WTC11 (cell line): ENCODE data around the gene UPP1. TPM values are rescaled to one million over a fixed set of nuclear protein-coding genes. Genes with fewer than 3 reads are reported as not detected.

Experiments used
- ATAC-seq: fragments of 200-7000 bp; cut with Tn5 transposase; 2 replicates; pipeline ENCODE4 v1.10.0; 2021; ENCODE audit warnings: mild to moderate bottlenecking, moderate library complexity
- CTCF ChIA-PET: fragments of 300-600 bp; sonication (Branson Sonifier 250); formaldehyde crosslinking; loops from one replicate; lab custom pipeline; 2021; ENCODE audit warnings: antibody characterized with exemption; lab: Charles Lee
- POLR2A ChIA-PET: fragments of 350-600 bp; sonication (Branson Sonifier 250); formaldehyde crosslinking; loops from one replicate; lab custom pipeline; 2021; ENCODE audit warnings: antibody characterized with exemption; lab: Charles Lee
- DNase-seq: peaks from one replicate; pipeline ENCODE4 v3.0.0; 2021; ENCODE audit warnings: low spot score
- H3K27ac Mint-ChIP-seq: 2 replicates; pipeline ENCODE4 v1.8.0; 2021; ENCODE audit warnings: mixed read lengths
- H3K27me3 Mint-ChIP-seq: 2 replicates; pipeline ENCODE4 v1.8.0; 2021; ENCODE audit warnings: low read depth, mild to moderate bottlenecking, moderate library complexity, mixed read lengths
- H3K36me3 Mint-ChIP-seq: 2 replicates; pipeline ENCODE4 v1.8.0; 2021; ENCODE audit warnings: mixed read lengths
- H3K4me1 Mint-ChIP-seq: 2 replicates; pipeline ENCODE4 v1.8.0; 2022; ENCODE audit warnings: mixed read lengths
- H3K4me3 Mint-ChIP-seq: 2 replicates; pipeline ENCODE4 v1.8.0; 2021; ENCODE audit warnings: mild to moderate bottlenecking, moderate library complexity, mixed read lengths
- H3K9me3 Mint-ChIP-seq: 2 replicates; pipeline ENCODE4 v1.8.0; 2021; ENCODE audit warnings: mixed read lengths
- ARID4B ChIP-seq: sonication (generic); formaldehyde crosslinking; IDR thresholded peaks from 2 replicates; pipeline ENCODE4 v1.8.0; 2023; ENCODE audit warnings: missing genetic modification reagents, mild to moderate bottlenecking, borderline replicate concordance
- ATF2 ChIP-seq: sonication (generic); formaldehyde crosslinking; IDR thresholded peaks from 2 replicates; pipeline ENCODE4 v1.8.1; 2022; ENCODE audit warnings: low read depth, missing genetic modification reagents, borderline replicate concordance
- CBFB ChIP-seq: sonication (generic); formaldehyde crosslinking; IDR thresholded peaks from 2 replicates; pipeline ENCODE4 v1.8.1; 2022; ENCODE audit warnings: mild to moderate bottlenecking, low read depth, missing genetic modification reagents
- E2F1 ChIP-seq: sonication (generic); formaldehyde crosslinking; IDR thresholded peaks from 2 replicates; pipeline ENCODE4 v1.8.0; 2022; ENCODE audit warnings: mild to moderate bottlenecking, missing genetic modification reagents
- ELF4 ChIP-seq: sonication (generic); formaldehyde crosslinking; IDR thresholded peaks from 2 replicates; pipeline ENCODE4 v1.8.1; 2022; ENCODE audit warnings: low read depth, mild to moderate bottlenecking, moderate library complexity, missing genetic modification reagents
- IRF2 ChIP-seq: sonication (generic); formaldehyde crosslinking; IDR thresholded peaks from 2 replicates; pipeline ENCODE4 v1.8.0; 2022; ENCODE audit warnings: low read depth, missing genetic modification reagents, borderline replicate concordance
- JUN ChIP-seq: sonication (generic); formaldehyde crosslinking; IDR thresholded peaks from 2 replicates; pipeline ENCODE4 v1.8.0; 2023; ENCODE audit warnings: mild to moderate bottlenecking, missing genetic modification reagents
- NFYB ChIP-seq: sonication (generic); formaldehyde crosslinking; conservative IDR thresholded peaks from 2 replicates; pipeline ENCODE4 v1.8.0; 2022; ENCODE audit warnings: low read depth, missing genetic modification reagents
- NR3C1 ChIP-seq: sonication (generic); formaldehyde crosslinking; conservative IDR thresholded peaks from 2 replicates; pipeline ENCODE4 v1.8.1; 2023; ENCODE audit warnings: low read depth, mild to moderate bottlenecking, missing genetic modification reagents
- PRRX2 ChIP-seq: fragments of 250-450 bp; sonication (Bioruptor Pico); IDR thresholded peaks from 2 replicates; pipeline ENCODE4 v1.8.0; 2021; ENCODE audit warnings: mild to moderate bottlenecking
- SMAD3 ChIP-seq: sonication (generic); formaldehyde crosslinking; IDR thresholded peaks from 2 replicates; pipeline ENCODE4 v1.8.0; 2022; ENCODE audit warnings: missing genetic modification reagents, mild to moderate bottlenecking, borderline replicate concordance
- ZNF263 ChIP-seq: sonication (generic); formaldehyde crosslinking; IDR thresholded peaks from 2 replicates; pipeline ENCODE4 v1.8.1; 2022; ENCODE audit warnings: low read depth, mild to moderate bottlenecking, moderate library complexity, missing genetic modification reagents
- ZNF281 ChIP-seq: sonication (generic); formaldehyde crosslinking; IDR thresholded peaks from 2 replicates; pipeline ENCODE4 v1.8.0; 2023; ENCODE audit warnings: mild to moderate bottlenecking, missing genetic modification reagents
- total RNA-seq: library from RNA; stranded (reverse); gene quantifications from 3 replicates; pipeline ENCODE4 v1.2.3, GENCODE V29; 2021

Gene UPP1
- total RNA-seq, 1 experiment from 2014 or later, result 55.6 TPM

GRCh38 chr7:48111596-48111995 is 22.5 kb downstream of the UPP1 start (continued):
- TF ChIP-seq NFYB (CRISPR knock-in tag) (no peak), JUN (CRISPR knock-in tag) (no peak), ATF2 (CRISPR knock-in tag) (no peak), ELF4 (CRISPR knock-in tag) (no peak), SMAD3 (no peak), ZNF263 (CRISPR knock-in tag) (no peak), E2F1 (no peak)

- ATAC-seq (no peak), DNase-seq (no peak)
- TF ChIP-seq NR3C1 (CRISPR knock-in tag) (no peak), ZNF281 (CRISPR knock-in tag) (no peak), NFYB (CRISPR knock-in tag) (no peak), CBFB (CRISPR knock-in tag) (no peak), IRF2 (CRISPR knock-in tag) (no peak), PRRX2 (CRISPR knock-in tag) (no peak), ARID4B (no peak)
- Mint-ChIP-seq H3K27ac (no peak overlapping the region), H3K9me3 (peaks cover 11% of the 10 kb centered on the region), H3K4me3 (no peak overlapping the region), H3K36me3 (peaks cover 12% of the 10 kb centered on the region), H3K27me3 (no peaks in the 10 kb centered on the region), H3K4me1 (peaks cover 19% of the 10 kb centered on the region)
- CTCF ChIA-PET, result interaction anchor here (0.6 kb wide), 1 partner anchor 15 kb away, joined by 4 read pairs; no protein-coding TSS in a partner anchor
- POLR2A ChIA-PET, result no interaction called here
Observed at GRCh38 chr7:48112401-48113165, 23.5 kb downstream of the UPP1 start.
